H1 (cell line): ENCODE results near the gene TMTC2. TPM values are rescaled to one million over a fixed set of nuclear protein-coding genes. Genes with fewer than 3 reads are reported as not detected.

Experiments
- CTCF ChIA-PET: fragments of 300-600 bp; sonication (Branson Sonifier 250); formaldehyde crosslinking; loops from one replicate; lab custom pipeline; 2021; ENCODE audit not compliant: partially characterized antibody; lab: Charles Lee
- POLR2A ChIA-PET: fragments of 300-600 bp; sonication (Branson Sonifier 250); formaldehyde crosslinking; loops from one replicate; lab custom pipeline; 2021; ENCODE audit warnings: inconsistent platforms; ENCODE audit not compliant: partially characterized antibody; lab: Charles Lee
- DNase-seq, 2 experiments: peaks; one replicate each; pipeline versions ENCODE4 v3.0.0 to v3.0.0-alpha.2; 2010 to 2022; ENCODE audit warnings: low spot score in 2 of 2, low read depth in 1 of 2, mixed read lengths in 1 of 2
- FAIRE-seq: peaks from 2 replicates; lab custom pipeline; 2011; peaks lifted over from hg19 to GRCh38; lab: Jason Lieb, UNC
- H2AFZ ChIP-seq: 2 replicates; pipeline ENCODE4 v1.8.1; 2012; ENCODE audit warnings: low read length, inconsistent platforms
- H2AK5ac ChIP-seq: 2 replicates; pipeline ENCODE4 v1.6.1; 2013; ENCODE audit warnings: low read depth, low read length
- H2BK120ac ChIP-seq: replicated peaks from 2 replicates; pipeline ENCODE3; 2013; ENCODE audit warnings: low read depth, low read length, inconsistent platforms
- H2BK12ac ChIP-seq: 2 replicates; pipeline ENCODE4 v1.6.1; 2013; ENCODE audit warnings: low read depth, low read length
- H2BK15ac ChIP-seq: 2 replicates; pipeline ENCODE4 v1.6.1; 2013; ENCODE audit warnings: low read length
- H2BK20ac ChIP-seq: 2 replicates; pipeline ENCODE4 v1.6.1; 2013; ENCODE audit warnings: low read length
- H2BK5ac ChIP-seq: 2 replicates; pipeline ENCODE4 v1.6.1; 2013; ENCODE audit warnings: low read depth, low read length
- H3K14ac ChIP-seq: 2 replicates; pipeline ENCODE4 v1.6.1; 2013; ENCODE audit warnings: inconsistent platforms; ENCODE audit not compliant: insufficient read length
- H3K18ac ChIP-seq: 2 replicates; pipeline ENCODE4 v1.6.1; 2013; ENCODE audit warnings: low read length; ENCODE audit errors: extremely low read depth
- H3K23ac ChIP-seq: 2 replicates; pipeline ENCODE4 v1.6.1; 2013; ENCODE audit warnings: inconsistent platforms; ENCODE audit not compliant: insufficient read length
- H3K23me2 ChIP-seq: 2 replicates; pipeline ENCODE4 v1.6.1; 2013; ENCODE audit warnings: low read depth, low read length
- H3K27ac ChIP-seq: 2 replicates; pipeline ENCODE4 v1.6.1; 2011; ENCODE audit warnings: low read depth, low read length, inconsistent platforms
- H3K27me3 ChIP-seq, 4 experiments: replicated peaks in 1 of 4; 1 replicate in 1 of 4; 2 replicates in 3 of 4; pipeline versions ENCODE4 v1.6.1 to v1.8.1; 2011 to 2013; ENCODE audit warnings: low read length in 3 of 4, mild to moderate bottlenecking in 3 of 4, inconsistent platforms in 2 of 4, mixed read lengths in 2 of 4, moderate library complexity in 1 of 4; ENCODE audit not compliant: control insufficient read depth in 3 of 4, insufficient read depth in 3 of 4; ENCODE audit errors: extremely low read depth in 1 of 4
- H3K36me3 ChIP-seq, 4 experiments: 2 replicates each; pipeline versions ENCODE4 v1.6.1 to v1.8.1; 2011 to 2013; ENCODE audit warnings: mild to moderate bottlenecking in 4 of 4, low read length in 3 of 4, moderate library complexity in 2 of 4, control low read depth in 1 of 4, inconsistent platforms in 1 of 4; ENCODE audit not compliant: insufficient read depth in 4 of 4, control insufficient read depth in 2 of 4
- H3K4ac ChIP-seq: replicated peaks from 2 replicates; pipeline ENCODE3; 2013; ENCODE audit warnings: low read length, low read depth, mixed read lengths, inconsistent platforms; ENCODE audit not compliant: insufficient read length
- H3K4me1 ChIP-seq, 4 experiments: replicated peaks in 1 of 4; 1 replicate in 1 of 4; 2 replicates in 3 of 4; pipeline versions ENCODE4 v1.6.1 to v1.8.1; 2011 to 2013; ENCODE audit warnings: low read length in 3 of 4, inconsistent platforms in 2 of 4, mixed read lengths in 1 of 4; ENCODE audit not compliant: insufficient read depth in 4 of 4, control insufficient read depth in 3 of 4
- H3K4me2 ChIP-seq, 2 experiments: 2 replicates each; pipeline versions ENCODE4 v1.6.1 to v1.8.1; 2011 to 2013; ENCODE audit warnings: low read depth in 2 of 2, low read length in 2 of 2, control low read depth in 1 of 2, inconsistent platforms in 1 of 2, mild to moderate bottlenecking in 1 of 2; ENCODE audit not compliant: insufficient read depth in 1 of 2
- H3K4me3 ChIP-seq, 4 experiments: fragments of 200-600, 300-600 bp in 1 of 4; sonication (generic), shearing (Covaris generic), sonication (Bioruptor Twin) in 1 of 4; 2 replicates each; pipeline versions ENCODE4 v1.5.1 to v1.8.1; 2011 to 2016; ENCODE audit warnings: low read length in 4 of 4, low read depth in 3 of 4, control low read depth in 2 of 4, inconsistent platforms in 2 of 4, mild to moderate bottlenecking in 2 of 4, mixed read lengths in 1 of 4, moderate library complexity in 1 of 4; ENCODE audit not compliant: insufficient read depth in 2 of 4; ENCODE audit errors: extremely low read depth in 1 of 4
- H3K56ac ChIP-seq: replicated peaks from 2 replicates; pipeline ENCODE3; 2013; ENCODE audit warnings: low read depth, mild to moderate bottlenecking, mixed read lengths, low read length, inconsistent platforms; ENCODE audit not compliant: insufficient read length
- H3K79me1 ChIP-seq: 2 replicates; pipeline ENCODE4 v1.6.1; 2013; ENCODE audit warnings: low read depth, low read length, control low read depth
- H3K79me2 ChIP-seq, 2 experiments: 2 replicates each; pipeline versions ENCODE4 v1.6.1 to v1.8.1; 2012 to 2013; ENCODE audit warnings: low read length in 2 of 2, mild to moderate bottlenecking in 2 of 2, inconsistent platforms in 1 of 2; ENCODE audit not compliant: insufficient read depth in 2 of 2, control insufficient read depth in 1 of 2
- H3K9ac ChIP-seq, 4 experiments: replicated peaks in 1 of 4; 1 replicate in 1 of 4; 2 replicates in 3 of 4; pipeline versions ENCODE4 v1.6.1 to v1.8.1; 2011 to 2013; ENCODE audit warnings: low read depth in 3 of 4, low read length in 3 of 4, control low read depth in 2 of 4, mild to moderate bottlenecking in 2 of 4, moderate library complexity in 2 of 4, inconsistent platforms in 1 of 4; ENCODE audit errors: extremely low read depth in 1 of 4
- H3K9me3 ChIP-seq, 2 experiments: 2 replicates each; pipeline versions ENCODE4 v1.6.1 to v1.8.1; 2012 to 2013; ENCODE audit warnings: mild to moderate bottlenecking in 2 of 2, moderate library complexity in 2 of 2, control low read depth in 1 of 2, inconsistent platforms in 1 of 2, low read depth in 1 of 2, low read length in 1 of 2, mixed read lengths in 1 of 2; ENCODE audit not compliant: insufficient read depth in 2 of 2
- H4K20me1 ChIP-seq, 2 experiments: replicated peaks in 1 of 2; 2 replicates each; pipeline versions ENCODE3 to v1.8.1; 2011 to 2013; ENCODE audit warnings: inconsistent platforms in 2 of 2, low read length in 2 of 2, mild to moderate bottlenecking in 1 of 2; ENCODE audit not compliant: insufficient read depth in 2 of 2, control insufficient read depth in 1 of 2
- H4K5ac ChIP-seq: 2 replicates; pipeline ENCODE4 v1.6.1; 2013; ENCODE audit warnings: low read length, low read depth, mixed read lengths, inconsistent platforms; ENCODE audit not compliant: insufficient read length
- H4K8ac ChIP-seq: 2 replicates; pipeline ENCODE4 v1.8.0; 2013; ENCODE audit warnings: mild to moderate bottlenecking, moderate library complexity, low read length, inconsistent platforms; ENCODE audit not compliant: insufficient read depth; ENCODE audit errors: extremely low read depth
- H4K91ac ChIP-seq: replicated peaks from 2 replicates; pipeline ENCODE3; 2013; ENCODE audit warnings: low read length, mixed read lengths, inconsistent platforms; ENCODE audit not compliant: insufficient read length
- BACH1 ChIP-seq: IDR thresholded peaks from 2 replicates; pipeline ENCODE4 v1.6.1; 2012; ENCODE audit warnings: low read length, improper control_type of control experiment
- BRCA1 ChIP-seq: IDR thresholded peaks from 2 replicates; pipeline ENCODE4 v1.6.1; 2012; ENCODE audit warnings: low read depth, low read length, improper control_type of control experiment
- CBX8 ChIP-seq: fragments of 300-800, 300-1000 bp; sonication (generic); IDR thresholded peaks from 2 replicates; pipeline ENCODE4 v1.7.1; 2016; ENCODE audit warnings: low read depth, low read length, borderline replicate concordance
- CEBPB ChIP-seq: IDR thresholded peaks from 2 replicates; pipeline ENCODE4 v1.6.1; 2012; ENCODE audit warnings: low read depth, low read length
- EP300 ChIP-seq, 2 experiments: IDR thresholded peaks; 1 replicate in 1 of 2; 2 replicates in 1 of 2; pipeline ENCODE4 v1.6.1; 2011 to 2012; ENCODE audit warnings: low read depth in 2 of 2, low read length in 2 of 2, mild to moderate bottlenecking in 2 of 2, borderline replicate concordance in 1 of 2, inconsistent platforms in 1 of 2, moderate library complexity in 1 of 2
- EZH2 ChIP-seq: fragments of 200-600 bp; sonication (generic); IDR thresholded peaks from 2 replicates; pipeline ENCODE4 v1.7.1; 2012; ENCODE audit warnings: low read depth, mild to moderate bottlenecking, moderate library complexity, low read length, inconsistent platforms; ENCODE audit not compliant: severe bottlenecking
- GTF2F1 ChIP-seq: IDR thresholded peaks from 2 replicates; pipeline ENCODE4 v1.6.1; 2012; ENCODE audit warnings: low read depth, low read length, improper control_type of control experiment, borderline replicate concordance
- HDAC6 ChIP-seq: IDR thresholded peaks from one replicate; pipeline ENCODE4 v1.7.1; 2012; ENCODE audit warnings: low read depth, mild to moderate bottlenecking, inconsistent platforms, low read length, moderate library complexity
- KDM4A ChIP-seq: IDR thresholded peaks from one replicate; pipeline ENCODE4 v1.7.1; 2012; ENCODE audit warnings: low read depth, mild to moderate bottlenecking, moderate library complexity, low read length, inconsistent platforms; ENCODE audit not compliant: severe bottlenecking
- POLR2AphosphoS5 ChIP-seq: IDR thresholded peaks from 2 replicates; pipeline ENCODE4 v1.6.1; 2011; ENCODE audit warnings: low read depth, low read length
- SIN3A ChIP-seq, 2 experiments: IDR thresholded peaks in 1 of 2; conservative IDR thresholded peaks in 1 of 2; 2 replicates each; pipeline ENCODE4 v1.6.1; 2011 to 2012; ENCODE audit warnings: low read length in 2 of 2, improper control_type of control experiment in 1 of 2, low read depth in 1 of 2, mild to moderate bottlenecking in 1 of 2
- SIX5 ChIP-seq: IDR thresholded peaks from 2 replicates; pipeline ENCODE4 v1.6.1; 2011; ENCODE audit warnings: mild to moderate bottlenecking, low read depth, low read length
- SP1 ChIP-seq: IDR thresholded peaks from 2 replicates; pipeline ENCODE4 v1.6.1; 2011; ENCODE audit warnings: low read depth, low read length
- TCF12 ChIP-seq: IDR thresholded peaks from 2 replicates; pipeline ENCODE4 v1.6.1; 2011; ENCODE audit warnings: low read depth, mild to moderate bottlenecking, low read length
- TEAD4 ChIP-seq: IDR thresholded peaks from 2 replicates; pipeline ENCODE4 v1.6.1; 2012; ENCODE audit warnings: low read depth, low read length, inconsistent platforms, mixed read lengths
- YY1 ChIP-seq: IDR thresholded peaks from 2 replicates; pipeline ENCODE4 v1.6.1; 2011; ENCODE audit warnings: low read depth, mild to moderate bottlenecking, low read length
- WGBS, 2 experiments: shearing (Covaris generic) in 1 of 2; methylation state at CpG; one replicate each; pipeline versions ENCODE4 v1.1.6 to v1.1.7; 2013 to 2015; ENCODE audit warnings: low lambda C conversion rate in 2 of 2, mixed read lengths in 2 of 2, inconsistent platforms in 1 of 2, low coverage in 1 of 2, missing lambda C conversion rate in 1 of 2; ENCODE audit not compliant: insufficient replicate concordance in 2 of 2, insufficient coverage in 1 of 2, insufficient read length in 1 of 2; ENCODE audit errors: extremely low coverage in 1 of 2, missing lambda C conversion rate in 1 of 2; 5-methylcytosine and 5-hydroxymethylcytosine counted together
- polyA plus RNA-seq, 7 experiments: library from polyadenylated mRNA; depleted of rRNA in 3 of 7; stranded (reverse) in 5 of 7; unstranded in 2 of 7; fragments of >200 nt in 5 of 7; fragments of 200-250 nt in 2 of 7; gene quantifications; 1 replicate in 5 of 7; 2 replicates in 1 of 7; 4 replicates in 1 of 7; pipeline versions ENCODE4 v1.2.1 to v1.2.3, GENCODE V29; 2011 to 2013; ENCODE audit warnings: missing spikeins in 2 of 7, mixed read lengths in 2 of 7
- total RNA-seq: library from RNA; stranded (reverse); fragmentation: NEBNext Ultra II Directional; extraction: Animal tissue kit (Norgen Biotek cat#: 25700); gene quantifications from 2 replicates; pipeline ENCODE4 v1.2.1, GENCODE V29; 2021

The TMTC2 gene
- total and polyA plus RNA-seq, 2 of the 8 experiments (the other 6 are each of a cell fraction or from before 2014, with no cell fraction given), result 2.3 to 3.9 TPM

DNA sequence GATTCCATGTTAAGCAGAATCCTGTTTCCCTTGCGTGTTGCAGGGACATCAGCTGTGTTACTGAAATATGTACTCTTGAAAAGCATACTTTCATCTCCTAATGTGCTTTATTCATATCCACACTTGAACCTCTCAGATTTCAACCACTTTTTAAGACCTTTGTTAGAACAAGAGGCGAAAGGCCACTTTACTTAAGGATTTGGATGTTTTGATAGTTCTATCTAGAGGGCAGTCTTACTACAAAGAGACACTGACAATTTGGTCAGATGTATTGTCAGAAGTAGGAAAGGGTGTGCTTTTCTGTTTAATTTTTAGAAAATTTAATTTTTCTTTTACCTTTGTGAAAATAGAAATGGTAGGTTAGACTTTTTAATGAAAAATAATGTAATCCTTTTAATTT, 267.9 kb downstream of the TMTC2 start:
- DNase-seq, result no peak
- H3K4ac ChIP-seq, result no peak overlapping the region
- H3K14ac ChIP-seq, result no peak overlapping the region
- no peak overlapping the region for H2BK12ac ChIP-seq
- no peak overlapping the region for H4K91ac ChIP-seq
- no peaks in the 10 kb centered on the region for H3K27me3 ChIP-seq
- no peaks in the 10 kb centered on the region for H3K4me1 ChIP-seq
- FAIRE-seq, result no peak
- no peaks in the 10 kb centered on the region for H3K79me1 ChIP-seq
- no peak overlapping the region for H2AFZ ChIP-seq
- H3K9me3 ChIP-seq, result no peaks in the 10 kb centered on the region
- H3K4me2 ChIP-seq, result no peak overlapping the region
- 92% methylated on average over 2 of the region's 2 CpGs; no CpG with 5 or more reads in 1 of the 2 experiments for WGBS, 2 experiments
- POLR2A ChIA-PET, result no interaction called here
- H2AK5ac ChIP-seq, result no peak overlapping the region
- H3K56ac ChIP-seq, result no peak overlapping the region
- no peak overlapping the region for H2BK5ac ChIP-seq
- no peak overlapping the region for H4K8ac ChIP-seq
- no peak overlapping the region for H3K9ac ChIP-seq
- CTCF ChIA-PET, result no interaction called here
- H2BK20ac ChIP-seq, result no peak overlapping the region
- no peaks in the 10 kb centered on the region for H4K20me1 ChIP-seq
- no peak overlapping the region for H3K18ac ChIP-seq
- no peak overlapping the region for H4K5ac ChIP-seq
- no peaks in the 10 kb centered on the region for H3K79me2 ChIP-seq
- no peak overlapping the region for H2BK15ac ChIP-seq
- no peaks in the 10 kb centered on the region for H3K36me3 ChIP-seq
- no peak overlapping the region for H2BK120ac ChIP-seq
- no peak overlapping the region for H3K23ac ChIP-seq
- H3K27ac ChIP-seq, result no peak overlapping the region
- H3K4me3 ChIP-seq, result no peak overlapping the region
- no peaks in the 10 kb centered on the region for H3K23me2 ChIP-seq
- TF ChIP-seq HDAC6 (no peak), YY1 (no peak), TEAD4 (no peak), BACH1 (no peak), TCF12 (no peak), SIN3A (conservative IDR thresholded peaks at IDR 0.05 in 1 of 2, IDR thresholded peaks at IDR 0.05 in 1 of 2; ENCODE audit: low read depth in 1 of 2, low read length in 2 of 2) (no peak), POLR2AphosphoS5 (no peak), GTF2F1 (no peak), SP1 (no peak), EZH2 (no peak), CBX8 (no peak), KDM4A (no peak), BRCA1 (no peak), CEBPB (no peak), EP300 (IDR thresholded peaks at IDR 0.05; ENCODE audit: borderline replicate concordance in 1 of 2, low read depth in 2 of 2, low read length in 2 of 2) (no peak), SIX5 (no peak)
